Tibial nerve (tissue), 4 donors: ENCODE results near the gene RSPH3.

Source experiments
- CTCF ChIP-seq, 5 experiments: fragments of 200-600 bp in 3 of 5; fragments of 450-650 bp in 2 of 5; sonication (generic) in 3 of 5; IDR thresholded peaks; one replicate each; pipeline ENCODE4 v1.5.1; 2016 to 2019; ENCODE audit warnings: antibody characterized with exemption in 5 of 5, mild to moderate bottlenecking in 3 of 5, moderate library complexity in 2 of 5
- EP300 ChIP-seq, 2 donors: sonication (generic); formaldehyde crosslinking; IDR thresholded peaks; one replicate each; pipeline ENCODE4 v1.6.1; 2017; ENCODE audit warnings: antibody characterized with exemption in 2 of 2, mild to moderate bottlenecking in 1 of 2
- POLR2A ChIP-seq, 2 donors: fragments of 450-650 bp; IDR thresholded peaks; one replicate each; pipeline ENCODE4 v1.6.1; 2017; ENCODE audit warnings: antibody characterized with exemption in 2 of 2, mild to moderate bottlenecking in 2 of 2, moderate library complexity in 2 of 2

GRCh38 chr6:158934157-158934556 lies 65.8 kb downstream of the RSPH3 start:
- TF ChIP-seq CTCF (IDR thresholded peaks at IDR 0.05), result no peak
- no peak for TF ChIP-seq POLR2A (IDR thresholded peaks at IDR 0.05)
- TF ChIP-seq EP300 (IDR thresholded peaks at IDR 0.05), result no peak
